GM12891 (cell line): ENCODE measurements around the gene LRRC8D.

Experiments used
- DNase-seq: peaks from one replicate; pipeline ENCODE4 v3.0.0; 2011; ENCODE audit warnings: low spot score; ENCODE audit not compliant: insufficient read length
- FAIRE-seq: peaks from 2 replicates; lab custom pipeline; 2011; peaks lifted over from hg19 to GRCh38; lab: Jason Lieb, UNC
- PAX5 ChIP-seq: IDR thresholded peaks from 2 replicates; pipeline ENCODE4 v1.6.1; 2011; ENCODE audit warnings: low read length, moderate library complexity, mild to moderate bottlenecking; ENCODE audit not compliant: insufficient read depth, severe bottlenecking
- POLR2A ChIP-seq: IDR thresholded peaks from 2 replicates; pipeline ENCODE4 v1.6.1; 2011; ENCODE audit warnings: low read depth, low read length, control low read depth
- POLR2AphosphoS5 ChIP-seq: IDR thresholded peaks from 2 replicates; pipeline ENCODE4 v1.6.1; 2011; ENCODE audit warnings: low read depth, low read length, control low read depth
- POU2F2 ChIP-seq: IDR thresholded peaks from 2 replicates; pipeline ENCODE4 v1.6.1; 2011; ENCODE audit warnings: low read depth, mild to moderate bottlenecking, control low read depth, low read length, moderate library complexity
- SPI1 ChIP-seq: IDR thresholded peaks from 2 replicates; pipeline ENCODE4 v1.6.1; 2011; ENCODE audit warnings: low read depth, low read length, control low read depth
- TAF1 ChIP-seq: IDR thresholded peaks from 2 replicates; pipeline ENCODE4 v1.6.1; 2011; ENCODE audit warnings: low read depth, low read length, control low read depth

LRRC8D gene

GRCh38 chr1:89807503-89807902 lies 13.3 kb upstream of the LRRC8D start:
- FAIRE-seq: no peak

GRCh38 chr1:89807983-89808382 lies 12.8 kb upstream of the LRRC8D start:
- TF ChIP-seq POLR2AphosphoS5 (no peak), TAF1 (no peak), SPI1 (no peak)
- no peak for FAIRE-seq
- DNase-seq: no peak

More at GRCh38 chr1:89807503-89807902, 13.3 kb upstream of the LRRC8D start:
- TF ChIP-seq PAX5 (no peak), POLR2AphosphoS5 (no peak), POU2F2 (no peak), POLR2A (no peak), SPI1 (no peak), TAF1 (no peak)
- no peak for DNase-seq

GRCh38 chr1:89808441-89809117 lies 12.3 kb upstream of the LRRC8D start:
- TF ChIP-seq PAX5 (no peak), POLR2A (no peak), TAF1 (no peak), POLR2AphosphoS5 (no peak), SPI1 (no peak), POU2F2 (no peak)
- FAIRE-seq (no peak), DNase-seq (no peak)

GRCh38 chr1:89809556-89809955 lies 11.3 kb upstream of the LRRC8D start:
- no peak for TF ChIP-seq TAF1
- TF ChIP-seq POU2F2: no peak
- no peak for TF ChIP-seq POLR2AphosphoS5
- no peak for TF ChIP-seq SPI1
- no peak for TF ChIP-seq PAX5
- TF ChIP-seq POLR2A: no peak
- FAIRE-seq: no peak
- DNase-seq: no peak

GRCh38 chr1:89810302-89810701 lies 10.5 kb upstream of the LRRC8D start:
- no peak for DNase-seq
- FAIRE-seq: no peak
- TF ChIP-seq SPI1 (peak; percentile 34; the same call in 1 of the 2 replicates), POU2F2 (no peak)

GRCh38 chr1:89810880-89811279 lies 10.0 kb upstream of the LRRC8D start:
- no peak for DNase-seq

GRCh38 chr1:89812992-89813391 lies 7.8 kb upstream of the LRRC8D start:
- DNase-seq: no peak
- FAIRE-seq: no peak
- TF ChIP-seq POLR2A (no peak), POLR2AphosphoS5 (no peak), PAX5 (no peak), SPI1 (no peak), POU2F2 (no peak), TAF1 (no peak)

More at GRCh38 chr1:89810880-89811279, 10.0 kb upstream of the LRRC8D start:
- no peak for TF ChIP-seq POLR2AphosphoS5
- no peak for TF ChIP-seq SPI1
- no peak for TF ChIP-seq PAX5
- TF ChIP-seq POU2F2: no peak
- no peak for TF ChIP-seq TAF1
- no peak for TF ChIP-seq POLR2A
- FAIRE-seq: no peak

- TF ChIP-seq TAF1 (no peak), SPI1 (no peak), PAX5 (no peak), POLR2A (no peak), POLR2AphosphoS5 (no peak), POU2F2 (no peak)
- no peak for DNase-seq
- FAIRE-seq: no peak
Measured at GRCh38 chr1:89815040-89815439, 5.8 kb upstream of the LRRC8D start.

GRCh38 chr1:89815611-89816010 lies 5.2 kb upstream of the LRRC8D start:
- TF ChIP-seq SPI1 (peak; percentile 72), POLR2AphosphoS5 (no peak)
- peak; percentile 90 for FAIRE-seq
- no peak for DNase-seq

GRCh38 chr1:89816366-89816765 lies 4.5 kb upstream of the LRRC8D start:
- TF ChIP-seq POLR2AphosphoS5: no peak
- no peak for TF ChIP-seq TAF1
- no peak for TF ChIP-seq PAX5
- TF ChIP-seq POU2F2: no peak
- no peak for TF ChIP-seq SPI1
- TF ChIP-seq POLR2A: no peak
- FAIRE-seq (no peak), DNase-seq (no peak)
